OCI-LY1 (cell line): ENCODE results near the gene RASIP1.
"Not testable (repeated sequence)": the region's sequence is repeated elsewhere in the genome, so short reads cannot be mapped to it uniquely, and the experiment has no call there.

Experiments
- H2AFZ ChIP-seq: fragments of 200-600 bp; sonication (generic), shearing (Covaris generic); 2 replicates; pipeline ENCODE4 v1.6.0; 2014; ENCODE audit warnings: antibody characterized with exemption, mild to moderate bottlenecking, low read length
- H3F3A ChIP-seq: fragments of 200-600 bp; sonication (generic), shearing (Covaris generic); 2 replicates; pipeline ENCODE4 v1.6.0; 2014; ENCODE audit warnings: mild to moderate bottlenecking, antibody characterized with exemption, low read length, moderate library complexity; ENCODE audit not compliant: insufficient read depth
- H3K27ac ChIP-seq: fragments of 200-600 bp; sonication (generic); 2 replicates; pipeline ENCODE4 v1.5.1; 2014; ENCODE audit warnings: low read length, mixed run types, mild to moderate bottlenecking, low read depth; ENCODE audit not compliant: poor library complexity, severe bottlenecking
- H3K27me3 ChIP-seq: fragments of 200-600 bp; sonication (generic); 2 replicates; pipeline ENCODE4 v1.6.0; 2014; ENCODE audit warnings: antibody characterized with exemption, mild to moderate bottlenecking, low read length, moderate library complexity; ENCODE audit not compliant: insufficient read depth
- H3K36me3 ChIP-seq: fragments of 200-600 bp; sonication (generic); 2 replicates; pipeline ENCODE4 v1.6.1; 2014; ENCODE audit warnings: mild to moderate bottlenecking, antibody characterized with exemption, low read length, moderate library complexity, mixed read lengths; ENCODE audit not compliant: insufficient read depth
- H3K4me1 ChIP-seq: fragments of 200-600 bp; sonication (generic); 2 replicates; pipeline ENCODE4 v1.5.1; 2014; ENCODE audit warnings: mild to moderate bottlenecking, low read length, moderate library complexity; ENCODE audit not compliant: insufficient read depth, severe bottlenecking
- H3K4me2 ChIP-seq: fragments of 200-600 bp; sonication (generic), shearing (Covaris generic); 2 replicates; pipeline ENCODE4 v1.6.1; 2014; ENCODE audit warnings: low read length
- H3K4me3 ChIP-seq: fragments of 200-600 bp; sonication (generic); 2 replicates; pipeline ENCODE4 v1.5.1; 2014; ENCODE audit warnings: low read length, low read depth, mild to moderate bottlenecking, mixed read lengths; ENCODE audit not compliant: poor library complexity, severe bottlenecking
- H3K79me2 ChIP-seq: fragments of 200-600 bp; shearing (Covaris generic); 2 replicates; pipeline ENCODE4 v1.6.1; 2016; ENCODE audit warnings: mixed run types, low read length, mixed read lengths; ENCODE audit not compliant: insufficient read depth
- H3K9ac ChIP-seq: fragments of 200-600 bp; sonication (generic), shearing (Covaris generic); 2 replicates; pipeline ENCODE4 v1.6.1; 2014; ENCODE audit warnings: mild to moderate bottlenecking, low read length, mixed read lengths
- H3K9me2 ChIP-seq: fragments of 200-600 bp; sonication (generic), shearing (Covaris generic); 2 replicates; pipeline ENCODE4 v1.6.1; 2014; ENCODE audit warnings: low read depth, mild to moderate bottlenecking, low read length, mixed read lengths
- H3K9me3 ChIP-seq: fragments of 200-600 bp; shearing (Covaris generic); 2 replicates; pipeline ENCODE4 v1.6.1; 2014; ENCODE audit warnings: low read length, mixed read lengths
- H4K20me1 ChIP-seq: fragments of 200-600 bp; sonication (generic), shearing (Covaris generic); 2 replicates; pipeline ENCODE4 v1.6.0; 2016; ENCODE audit warnings: mild to moderate bottlenecking, low read length; ENCODE audit not compliant: insufficient read depth
- EZH2 ChIP-seq: fragments of 200-600 bp; sonication (generic), shearing (Covaris generic); IDR thresholded peaks from 2 replicates; pipeline ENCODE4 v1.8.0; 2017; ENCODE audit warnings: borderline replicate concordance, mixed run types, mild to moderate bottlenecking, antibody characterized with exemption, low read length, moderate library complexity, mixed read lengths
- TF ChIP-seq, protein P1 (sequence below): fragments of 200-600 bp; sonication (generic), shearing (Covaris generic); IDR thresholded peaks from 2 replicates; pipeline ENCODE4 v1.5.1; 2017; ENCODE audit warnings: mild to moderate bottlenecking, antibody characterized with exemption, low read length, moderate library complexity, mixed read lengths

The RASIP1 gene

DNA sequence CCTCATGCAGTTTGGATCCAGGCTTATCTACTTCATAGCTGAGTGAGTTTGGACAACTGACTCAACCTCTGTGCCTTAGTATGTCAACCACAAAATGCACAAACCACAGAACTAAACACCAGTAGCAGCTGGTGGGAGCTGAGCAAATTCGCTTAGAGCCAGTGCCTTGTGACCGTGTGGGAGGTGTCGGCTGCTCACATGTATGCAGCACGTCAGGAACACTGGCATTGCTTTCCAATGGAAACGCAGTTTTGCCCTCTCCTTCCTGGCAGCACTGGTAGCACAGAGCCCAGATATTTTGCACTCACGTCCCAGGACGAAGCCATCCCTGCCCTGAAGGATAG lies 59.3 kb downstream of the RASIP1 start:
- no peaks in the 10 kb centered on the region for H3K9me3 ChIP-seq
- no peak for TF ChIP-seq EZH2
- TF ChIP-seq, protein P1, sequence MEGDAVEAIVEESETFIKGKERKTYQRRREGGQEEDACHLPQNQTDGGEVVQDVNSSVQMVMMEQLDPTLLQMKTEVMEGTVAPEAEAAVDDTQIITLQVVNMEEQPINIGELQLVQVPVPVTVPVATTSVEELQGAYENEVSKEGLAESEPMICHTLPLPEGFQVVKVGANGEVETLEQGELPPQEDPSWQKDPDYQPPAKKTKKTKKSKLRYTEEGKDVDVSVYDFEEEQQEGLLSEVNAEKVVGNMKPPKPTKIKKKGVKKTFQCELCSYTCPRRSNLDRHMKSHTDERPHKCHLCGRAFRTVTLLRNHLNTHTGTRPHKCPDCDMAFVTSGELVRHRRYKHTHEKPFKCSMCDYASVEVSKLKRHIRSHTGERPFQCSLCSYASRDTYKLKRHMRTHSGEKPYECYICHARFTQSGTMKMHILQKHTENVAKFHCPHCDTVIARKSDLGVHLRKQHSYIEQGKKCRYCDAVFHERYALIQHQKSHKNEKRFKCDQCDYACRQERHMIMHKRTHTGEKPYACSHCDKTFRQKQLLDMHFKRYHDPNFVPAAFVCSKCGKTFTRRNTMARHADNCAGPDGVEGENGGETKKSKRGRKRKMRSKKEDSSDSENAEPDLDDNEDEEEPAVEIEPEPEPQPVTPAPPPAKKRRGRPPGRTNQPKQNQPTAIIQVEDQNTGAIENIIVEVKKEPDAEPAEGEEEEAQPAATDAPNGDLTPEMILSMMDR: no peak
- no peaks in the 10 kb centered on the region for H3K4me1 ChIP-seq
- H3K79me2 ChIP-seq: no peaks in the 10 kb centered on the region
- H3K27me3 ChIP-seq: no peaks in the 10 kb centered on the region; the same call in 1 of the 2 replicates
- no peak overlapping the region for H3K4me2 ChIP-seq
- H3K4me3 ChIP-seq: no peak overlapping the region
- H3K9me2 ChIP-seq: no peaks in the 10 kb centered on the region
- no peak overlapping the region for H3K27ac ChIP-seq
- no peaks in the 10 kb centered on the region for H3K36me3 ChIP-seq
- H3F3A ChIP-seq: no peaks in the 10 kb centered on the region
- H2AFZ ChIP-seq: no peak overlapping the region
- no peak overlapping the region for H3K9ac ChIP-seq
- no peaks in the 10 kb centered on the region for H4K20me1 ChIP-seq

DNA sequence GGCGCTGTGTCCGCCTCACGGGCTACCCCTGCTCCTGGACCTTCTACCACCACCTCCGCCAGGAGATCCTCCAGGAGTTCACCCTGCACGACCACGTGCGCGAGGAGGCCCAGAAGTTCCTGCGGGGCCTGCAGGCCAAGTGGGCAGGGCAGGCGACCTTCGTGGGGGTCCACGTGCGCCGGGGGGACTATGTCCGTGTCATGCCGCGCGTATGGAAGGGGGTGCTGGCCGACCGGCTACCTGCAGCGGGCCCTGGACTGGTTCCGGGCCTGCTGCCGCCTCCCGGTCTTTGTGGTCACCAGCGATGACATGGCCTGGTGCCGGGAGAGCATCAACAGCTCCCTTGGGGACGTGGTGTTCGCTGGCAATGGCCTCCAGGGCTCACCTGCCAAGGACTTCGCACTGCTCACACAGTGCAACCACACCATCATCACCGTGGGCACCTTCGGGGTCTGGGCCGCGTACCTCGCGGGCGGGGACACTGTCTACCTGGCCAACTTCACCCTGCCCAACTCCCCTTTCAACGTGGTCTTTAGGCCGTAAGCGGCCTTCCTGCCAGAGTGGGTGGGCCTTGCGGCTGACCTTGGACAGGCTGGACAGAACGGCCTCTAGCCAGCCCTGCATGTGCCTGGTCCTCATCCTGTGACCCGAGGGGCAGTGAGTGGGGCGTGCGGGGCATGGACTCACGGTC lies 59.8 kb downstream of the RASIP1 start:
- Histone ChIP-seq H3K9ac (no peak overlapping the region), H3K36me3 (no peaks in the 10 kb centered on the region), H3K9me3 (no peaks in the 10 kb centered on the region), H3K9me2 (no peaks in the 10 kb centered on the region), H3K4me1 (peaks cover under 1% of the 10 kb centered on the region), H3K27ac (no peak overlapping the region), H3F3A (no peaks in the 10 kb centered on the region), H3K27me3 (no peaks in the 10 kb centered on the region; the same call in 1 of the 2 replicates), H3K79me2 (no peaks in the 10 kb centered on the region), H3K4me3 (no peak overlapping the region), H4K20me1 (no peaks in the 10 kb centered on the region), H3K4me2 (no peak overlapping the region), H2AFZ (no peak overlapping the region)
- TF ChIP-seq, protein P1: no peak
- no peak for TF ChIP-seq EZH2

DNA sequence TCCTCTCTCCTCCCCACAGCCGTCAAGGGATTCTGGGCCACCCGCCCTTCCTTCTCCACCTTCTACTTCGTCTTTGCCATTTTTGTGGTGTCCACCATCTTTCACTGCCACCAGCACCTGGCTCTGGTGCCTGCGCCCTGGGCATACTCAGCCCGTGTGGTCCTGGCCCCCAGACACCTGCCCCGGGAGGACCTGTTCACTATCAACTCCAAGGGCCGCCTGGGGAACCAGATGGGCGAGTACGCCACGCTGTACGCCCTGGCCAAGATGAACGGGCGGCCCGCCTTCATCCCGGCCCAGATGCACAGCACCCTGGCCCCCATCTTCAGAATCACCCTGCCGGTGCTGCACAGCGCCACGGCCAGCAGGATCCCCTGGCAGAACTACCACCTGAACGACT lies 60.4 kb downstream of the RASIP1 start:
- not testable (repeated sequence) for H3K27me3 ChIP-seq, H3K9me2 ChIP-seq, H4K20me1 ChIP-seq, H3K9ac ChIP-seq, H3K4me3 ChIP-seq, H2AFZ ChIP-seq, H3K79me2 ChIP-seq, H3K4me2 ChIP-seq, H3K9me3 ChIP-seq, H3K36me3 ChIP-seq, H3K27ac ChIP-seq, H3F3A ChIP-seq, H3K4me1 ChIP-seq

DNA sequence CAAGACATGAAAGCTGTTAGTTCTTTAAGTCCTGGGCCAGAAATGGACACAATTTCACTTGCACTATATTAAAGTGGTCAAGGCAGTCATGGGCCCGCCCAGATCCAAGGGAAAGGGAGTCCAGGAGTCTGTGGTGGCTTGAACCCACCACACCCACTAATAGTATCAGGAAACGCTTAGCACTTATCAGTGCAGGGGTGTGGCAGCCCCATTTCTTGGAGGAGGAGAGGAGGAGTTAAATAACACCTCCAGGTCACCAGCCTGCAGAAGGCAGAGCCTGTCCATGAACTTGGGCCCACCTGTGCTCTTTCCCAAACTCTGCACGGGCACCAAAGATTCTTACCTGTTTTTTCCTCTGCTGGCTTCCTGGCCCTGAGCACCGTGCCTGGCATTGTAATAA lies 62.2 kb downstream of the RASIP1 start:
- Histone ChIP-seq H3K79me2 (no peaks in the 10 kb centered on the region), H3K4me1 (peaks cover 6% of the 10 kb centered on the region), H4K20me1 (no peaks in the 10 kb centered on the region), H3K36me3 (no peaks in the 10 kb centered on the region), H3K9me3 (no peaks in the 10 kb centered on the region), H3K4me2 (no peak overlapping the region), H3K4me3 (no peak overlapping the region), H2AFZ (no peak overlapping the region), H3F3A (no peaks in the 10 kb centered on the region), H3K9ac (no peak overlapping the region), H3K27ac (no peak overlapping the region), H3K9me2 (no peaks in the 10 kb centered on the region), H3K27me3 (0 out of 2 replicates have a peak, but pooled peaks cover 5% of the 10 kb centered on the region)
- no peak for TF ChIP-seq EZH2
- TF ChIP-seq, protein P1: no peak
